OCI-LY7 (cell line): ENCODE measurements around the gene REX1BD.
A peak's percentile ranks its signal among the peaks of the same experiment; 100 is the strongest.

Source experiments
- EZH2phosphoT487 ChIP-seq: fragments of 200-600 bp; sonication (generic); IDR thresholded peaks from 2 replicates; pipeline ENCODE4 v1.6.1; 2018; ENCODE audit warnings: low read depth, borderline replicate concordance, mild to moderate bottlenecking, mixed run types, antibody characterized with exemption, low read length, moderate library complexity, mixed read lengths
- TF ChIP-seq, protein P1 (sequence below): fragments of 200-600 bp; sonication (generic); conservative IDR thresholded peaks from 2 replicates; pipeline ENCODE4 v1.5.1; 2014; ENCODE audit warnings: mild to moderate bottlenecking, antibody characterized with exemption, low read length, moderate library complexity, mixed read lengths

DNA sequence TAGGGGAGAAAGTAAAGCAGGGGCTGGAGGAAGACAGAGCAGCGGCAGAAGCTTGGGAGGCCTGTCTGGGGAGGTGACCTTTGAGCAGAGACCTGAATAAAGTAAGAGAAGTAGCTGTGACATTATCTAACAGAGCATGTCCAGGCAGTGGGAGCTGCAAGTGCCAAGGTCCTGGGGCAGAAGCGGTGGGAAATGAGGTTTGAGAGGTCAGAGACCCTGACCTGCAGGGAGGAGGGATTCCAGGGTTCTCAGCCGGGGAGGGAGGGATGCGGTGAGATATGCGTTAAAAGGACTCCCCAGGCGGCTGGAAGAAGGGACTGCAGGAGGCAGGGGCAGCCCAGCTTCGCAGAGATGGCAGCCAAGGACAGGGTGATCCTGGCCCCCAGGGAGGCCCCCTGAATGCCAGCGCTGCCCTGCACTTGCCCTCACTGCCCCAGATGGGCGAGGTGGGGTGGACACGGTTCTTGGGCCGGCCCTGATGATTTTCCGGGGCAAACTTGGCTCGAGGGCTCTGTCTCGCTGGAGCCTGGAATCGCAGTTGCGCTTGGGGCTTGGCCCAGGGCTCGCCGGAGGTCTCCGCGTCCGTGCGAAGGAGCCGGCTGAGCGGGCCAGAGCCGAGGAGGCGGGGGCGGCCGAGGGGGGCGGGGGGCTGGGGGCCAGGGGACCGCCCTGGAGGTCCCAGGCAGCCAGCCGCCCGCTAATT, 14.8 kb downstream of the REX1BD start:
- TF ChIP-seq, protein P1, sequence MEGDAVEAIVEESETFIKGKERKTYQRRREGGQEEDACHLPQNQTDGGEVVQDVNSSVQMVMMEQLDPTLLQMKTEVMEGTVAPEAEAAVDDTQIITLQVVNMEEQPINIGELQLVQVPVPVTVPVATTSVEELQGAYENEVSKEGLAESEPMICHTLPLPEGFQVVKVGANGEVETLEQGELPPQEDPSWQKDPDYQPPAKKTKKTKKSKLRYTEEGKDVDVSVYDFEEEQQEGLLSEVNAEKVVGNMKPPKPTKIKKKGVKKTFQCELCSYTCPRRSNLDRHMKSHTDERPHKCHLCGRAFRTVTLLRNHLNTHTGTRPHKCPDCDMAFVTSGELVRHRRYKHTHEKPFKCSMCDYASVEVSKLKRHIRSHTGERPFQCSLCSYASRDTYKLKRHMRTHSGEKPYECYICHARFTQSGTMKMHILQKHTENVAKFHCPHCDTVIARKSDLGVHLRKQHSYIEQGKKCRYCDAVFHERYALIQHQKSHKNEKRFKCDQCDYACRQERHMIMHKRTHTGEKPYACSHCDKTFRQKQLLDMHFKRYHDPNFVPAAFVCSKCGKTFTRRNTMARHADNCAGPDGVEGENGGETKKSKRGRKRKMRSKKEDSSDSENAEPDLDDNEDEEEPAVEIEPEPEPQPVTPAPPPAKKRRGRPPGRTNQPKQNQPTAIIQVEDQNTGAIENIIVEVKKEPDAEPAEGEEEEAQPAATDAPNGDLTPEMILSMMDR, result 0 out of 2 replicates have a peak, but pooled peaks have one; percentile 20
- TF ChIP-seq EZH2phosphoT487, result no peak
